T47D (cell line): Measurements from ENCODE around the gene SUSD1.

Source experiments
- DNase-seq, 2 experiments: peaks; one replicate each; pipeline versions ENCODE4 v3.0.0 to v3.0.0-alpha.2; 2011 to 2012; ENCODE audit warnings: low read depth in 1 of 2, low spot score in 1 of 2
- JUND ChIP-seq: IDR thresholded peaks from 2 replicates; pipeline ENCODE4 v1.6.1; 2012; ENCODE audit warnings: low read depth
- in situ Hi-C: cut with HindIII; loops from 2 replicates; pipeline ENCODE4 v1.10.0; 2016; ENCODE audit warnings: low sequenced_read_pairs, low pct_unique_long_range_greater_than_20kb

Gene SUSD1

GRCh38 chr9:112187404-112187803 is 12.3 kb upstream of the SUSD1 start:
- in situ Hi-C loops = no loop called here
- DNase-seq = no peak
- no peak for TF ChIP-seq JUND

- no peak for DNase-seq
- in situ Hi-C loops = no loop called here
- TF ChIP-seq JUND = no peak
These were observed 11.6 kb upstream of the SUSD1 start for GRCh38 chr9:112186695-112187094.

- TF ChIP-seq JUND = no peak
- no peak for DNase-seq
These were observed 9.8 kb upstream of the SUSD1 start for GRCh38 chr9:112184946-112185345.

GRCh38 chr9:112184221-112184620 is 9.1 kb upstream of the SUSD1 start:
- TF ChIP-seq JUND = no peak
- no peak for DNase-seq
- in situ Hi-C loops = no loop called here

More at GRCh38 chr9:112184946-112185345, 9.8 kb upstream of the SUSD1 start:
- in situ Hi-C loops = no loop called here

GRCh38 chr9:112180387-112180881 is 5.3 kb upstream of the SUSD1 start:
- no peak for DNase-seq
- TF ChIP-seq JUND = no peak
- in situ Hi-C loops = no loop called here

GRCh38 chr9:112179816-112180215 is 4.7 kb upstream of the SUSD1 start:
- no peak for TF ChIP-seq JUND
- in situ Hi-C loops = no loop called here
- no peak for DNase-seq

- no peak for TF ChIP-seq JUND
- peak in 1 of 2 experiments; percentile 31 for DNase-seq
- in situ Hi-C loops = no loop called here
These were observed 1.4 kb upstream of the SUSD1 start for GRCh38 chr9:112176524-112176923.

GRCh38 chr9:112175796-112176315 is 759 bp upstream of the SUSD1 start:
- DNase-seq = no peak
- no peak for TF ChIP-seq JUND
- in situ Hi-C loops = no loop called here

- DNase-seq = peak; percentile 54 to 80
- no peak for TF ChIP-seq JUND
- in situ Hi-C loops = no loop called here
These were observed 704 bp downstream of the SUSD1 start for GRCh38 chr9:112174222-112174964.

- in situ Hi-C loops = no loop called here
- DNase-seq = no peak
- no peak for TF ChIP-seq JUND
These were observed 1.4 kb downstream of the SUSD1 start for GRCh38 chr9:112173489-112174221.

- DNase-seq = no peak
- in situ Hi-C loops = no loop called here
- no peak for TF ChIP-seq JUND
These were observed 4.1 kb downstream of the SUSD1 start for GRCh38 chr9:112170968-112171367.

GRCh38 chr9:112170235-112170634 is 4.9 kb downstream of the SUSD1 start:
- in situ Hi-C loops = no loop called here
- TF ChIP-seq JUND = no peak
- DNase-seq = peak in 1 of 2 experiments; percentile 64

- no peak for TF ChIP-seq JUND
- no peak for DNase-seq
- in situ Hi-C loops = no loop called here
These were observed 5.7 kb downstream of the SUSD1 start for GRCh38 chr9:112169368-112169767.
